HG03095 (cell line): ENCODE measurements around the gene SLC16A3.

ENCODE experiments used
- ATAC-seq: cut with Tn5 transposase; IDR thresholded peaks from one replicate; pipeline ENCODE4 v1.9.1; 2021; ENCODE audit warnings: moderate library complexity; ENCODE audit not compliant: unreplicated experiment

Gene SLC16A3

GRCh38 chr17:82281076-82281475, 52.2 kb downstream of the SLC16A3 start:
- ATAC-seq, result no peak

GRCh38 chr17:82281502-82282238, 52.8 kb downstream of the SLC16A3 start:
- ATAC-seq, result no peak

- no peak for ATAC-seq
These were observed 53.7 kb downstream of the SLC16A3 start for GRCh38 chr17:82282239-82283207.

GRCh38 chr17:82283208-82283749, 54.4 kb downstream of the SLC16A3 start:
- no peak for ATAC-seq

- no peak for ATAC-seq
These were observed 56.3 kb downstream of the SLC16A3 start for GRCh38 chr17:82285141-82285540.

GRCh38 chr17:82287013-82287867, 58.4 kb downstream of the SLC16A3 start:
- no peak for ATAC-seq

GRCh38 chr17:82287868-82288801, 59.3 kb downstream of the SLC16A3 start:
- ATAC-seq, result no peak
